GM23248 (cell line): ENCODE results near the gene XCL2. TPM values are rescaled to one million over a fixed set of nuclear protein-coding genes. Genes with fewer than 3 reads are reported as not detected.

Source experiments
- DNase-seq: peaks from one replicate; pipeline ENCODE4 v3.0.0-alpha.2; 2015
- H2AFZ ChIP-seq: fragments of 200-600 bp; sonication (generic); 2 replicates; pipeline ENCODE4 v1.6.1; 2016; ENCODE audit warnings: antibody characterized with exemption
- H3F3A ChIP-seq: fragments of 200-600 bp; sonication (generic); 2 replicates; pipeline ENCODE4 v1.6.1; 2016; ENCODE audit warnings: mild to moderate bottlenecking, antibody characterized with exemption, mixed run types; ENCODE audit not compliant: insufficient read depth
- H3K27ac ChIP-seq: fragments of 200-600 bp; sonication (generic); 2 replicates; pipeline ENCODE4 v1.5.1; 2016; ENCODE audit warnings: mild to moderate bottlenecking
- H3K27me3 ChIP-seq: fragments of 200-600 bp; sonication (generic); replicated peaks from 2 replicates; pipeline ENCODE4 v1.6.1; 2016; ENCODE audit warnings: mild to moderate bottlenecking; ENCODE audit not compliant: insufficient read depth
- H3K36me3 ChIP-seq: fragments of 200-600 bp; sonication (generic); 2 replicates; pipeline ENCODE4 v1.6.1; 2016; ENCODE audit warnings: low read depth, mild to moderate bottlenecking
- H3K4me1 ChIP-seq: fragments of 200-600 bp; sonication (generic); 2 replicates; pipeline ENCODE4 v1.6.1; 2016; ENCODE audit warnings: mild to moderate bottlenecking; ENCODE audit not compliant: insufficient read depth
- H3K4me2 ChIP-seq: fragments of 200-600 bp; sonication (generic); one replicate; pipeline ENCODE4 v1.6.1; 2016; ENCODE audit warnings: mild to moderate bottlenecking; ENCODE audit not compliant: unreplicated experiment
- H3K4me3 ChIP-seq: fragments of 200-600 bp; sonication (generic); 2 replicates; pipeline ENCODE4 v1.5.1; 2016; ENCODE audit warnings: mild to moderate bottlenecking
- H3K79me2 ChIP-seq: fragments of 200-600 bp; sonication (generic); 2 replicates; pipeline ENCODE4 v1.6.1; 2016; ENCODE audit warnings: mild to moderate bottlenecking; ENCODE audit not compliant: insufficient read depth
- H3K9ac ChIP-seq: fragments of 200-600 bp; sonication (generic); 2 replicates; pipeline ENCODE4 v1.6.1; 2016; ENCODE audit warnings: mild to moderate bottlenecking
- H3K9me2 ChIP-seq: fragments of 200-600 bp; sonication (generic); 2 replicates; pipeline ENCODE4 v1.6.1; 2016; ENCODE audit warnings: mixed run types, mild to moderate bottlenecking, moderate library complexity; ENCODE audit not compliant: insufficient read depth
- H3K9me3 ChIP-seq: fragments of 200-600 bp; sonication (generic); one replicate; pipeline ENCODE4 v1.6.1; 2017; ENCODE audit warnings: low read depth
- H4K20me1 ChIP-seq: fragments of 200-600 bp; sonication (generic); 2 replicates; pipeline ENCODE4 v1.6.0; 2016; ENCODE audit not compliant: insufficient read depth
- EZH2 ChIP-seq: fragments of 200-600 bp; sonication (generic); IDR thresholded peaks from 2 replicates; pipeline ENCODE4 v1.6.1; 2018; ENCODE audit warnings: antibody characterized with exemption, mild to moderate bottlenecking; ENCODE audit not compliant: insufficient read depth, poor library complexity, severe bottlenecking
- EZH2phosphoT487 ChIP-seq: fragments of 200-600 bp; sonication (generic); IDR thresholded peaks from 2 replicates; pipeline ENCODE4 v1.6.1; 2018; ENCODE audit warnings: antibody characterized with exemption, moderate library complexity, mild to moderate bottlenecking, low read depth; ENCODE audit not compliant: insufficient read depth
- WGBS, 2 experiments: methylation state at CpG; one replicate each; pipeline ENCODE4 v1.1.6; 2015 to 2017; ENCODE audit warnings: low lambda C conversion rate in 2 of 2, low coverage in 1 of 2; ENCODE audit errors: missing lambda C conversion rate in 2 of 2; 5-methylcytosine and 5-hydroxymethylcytosine counted together
- in situ Hi-C: fragments of 300-500 bp; cut with MboI; formaldehyde crosslinking; loops from 2 replicates; pipeline ENCODE4 v1.15.0; 2020
- polyA plus RNA-seq: library from polyadenylated mRNA; unstranded; fragments of >200 nt; fragmentation: Nextera tagmentation; extraction: Ambion mirVana; gene quantifications from 2 replicates; pipeline ENCODE4 v1.2.1, GENCODE V29; 2016
- total RNA-seq: library from RNA; depleted of rRNA; stranded (reverse); fragments of >200 nt; shearing (Covaris generic); gene quantifications from 2 replicates; pipeline ENCODE4 v1.2.3, GENCODE V29; 2014

Gene XCL2
- total and polyA plus RNA-seq, 2 experiments from 2014 or later: not detected

GRCh38 chr1:168565825-168566224, 22.0 kb upstream of the XCL2 start:
- Histone ChIP-seq H3K9ac (no peak overlapping the region), H3K9me2 (no peaks in the 10 kb centered on the region), H3K4me1 (no peaks in the 10 kb centered on the region), H3K4me3 (no peak overlapping the region), H4K20me1 (no peaks in the 10 kb centered on the region), H3K27ac (no peak overlapping the region), H3K4me2 (no peak overlapping the region), H3K36me3 (no peaks in the 10 kb centered on the region), H3K79me2 (no peaks in the 10 kb centered on the region), H2AFZ (no peak overlapping the region), H3F3A (no peaks in the 10 kb centered on the region), H3K9me3 (no peaks in the 10 kb centered on the region), H3K27me3 (no peaks in the 10 kb centered on the region)
- in situ Hi-C loops: no loop called here
- WGBS, 2 experiments: 62 to 64% methylated on average over 4 of the region's 4 CpGs
- no peak for TF ChIP-seq EZH2
- no peak for TF ChIP-seq EZH2phosphoT487
- DNase-seq: no peak

GRCh38 chr1:168561989-168562388, 18.2 kb upstream of the XCL2 start:
- Histone ChIP-seq H4K20me1 (no peaks in the 10 kb centered on the region), H2AFZ (no peak overlapping the region), H3K36me3 (no peaks in the 10 kb centered on the region), H3K9me2 (peaks cover 12% of the 10 kb centered on the region; the same call in 1 of the 2 replicates), H3K4me2 (no peak overlapping the region), H3K27me3 (no peaks in the 10 kb centered on the region), H3K4me1 (peaks cover 13% of the 10 kb centered on the region), H3K4me3 (no peak overlapping the region), H3K79me2 (no peaks in the 10 kb centered on the region), H3K9ac (no peak overlapping the region), H3K9me3 (no peaks in the 10 kb centered on the region), H3K27ac (no peak overlapping the region), H3F3A (peaks cover 11% of the 10 kb centered on the region)
- DNase-seq: no peak
- 43 to 44% methylated on average over 2 of the region's 2 CpGs for WGBS, 2 experiments
- in situ Hi-C loops: no loop called here
- no peak for TF ChIP-seq EZH2phosphoT487
- TF ChIP-seq EZH2: no peak

DNA sequence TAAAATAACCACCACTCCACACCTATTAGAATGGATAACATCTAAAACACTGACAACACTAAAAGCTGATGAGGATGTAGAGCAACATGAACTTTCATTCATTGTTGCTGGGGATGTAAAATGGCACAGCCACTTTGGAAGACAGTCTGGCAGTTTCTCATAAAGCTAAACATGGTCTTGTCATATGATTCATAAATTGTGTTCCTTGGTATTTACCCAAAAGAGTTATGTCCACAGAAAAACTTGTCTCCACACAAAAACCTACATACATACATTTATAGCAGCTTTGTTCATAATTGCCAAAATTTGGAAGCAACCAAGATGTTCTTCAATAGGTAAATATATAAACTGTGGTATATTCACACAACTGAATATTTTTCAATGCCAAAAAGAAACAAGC, 16.6 kb upstream of the XCL2 start:
- Histone ChIP-seq H3K9me2 (peaks cover 12% of the 10 kb centered on the region; the same call in 1 of the 2 replicates), H3K79me2 (no peaks in the 10 kb centered on the region), H3K4me1 (peaks cover 16% of the 10 kb centered on the region), H3K4me2 (no peak overlapping the region), H4K20me1 (no peaks in the 10 kb centered on the region), H3K9ac (no peak overlapping the region), H3K9me3 (no peaks in the 10 kb centered on the region), H3K36me3 (no peaks in the 10 kb centered on the region), H3F3A (peaks cover 14% of the 10 kb centered on the region), H2AFZ (no peak overlapping the region), H3K27ac (no peak overlapping the region), H3K4me3 (no peak overlapping the region), H3K27me3 (no peaks in the 10 kb centered on the region)
- in situ Hi-C loops: no loop called here
- no peak for DNase-seq
- TF ChIP-seq EZH2: no peak
- TF ChIP-seq EZH2phosphoT487: no peak

- in situ Hi-C loops: no loop called here
- H4K20me1 ChIP-seq: no peaks in the 10 kb centered on the region
- H3K4me2 ChIP-seq: no peak overlapping the region
- no peaks in the 10 kb centered on the region for H3K79me2 ChIP-seq
- no peak overlapping the region for H3K4me3 ChIP-seq
- H3K27ac ChIP-seq: no peak overlapping the region
- H3K27me3 ChIP-seq: no peaks in the 10 kb centered on the region
- no peak overlapping the region for H3K9ac ChIP-seq
- peaks cover 16% of the 10 kb centered on the region for H3K4me1 ChIP-seq
- H3K36me3 ChIP-seq: no peaks in the 10 kb centered on the region
- H3F3A ChIP-seq: peaks cover 14% of the 10 kb centered on the region
- TF ChIP-seq EZH2phosphoT487: no peak
- no peak for TF ChIP-seq EZH2
- H3K9me2 ChIP-seq: peaks cover 12% of the 10 kb centered on the region; the same call in 1 of the 2 replicates
- DNase-seq: no peak
- H3K9me3 ChIP-seq: no peaks in the 10 kb centered on the region
- H2AFZ ChIP-seq: no peak overlapping the region
Measured at GRCh38 chr1:168556647-168557046, 12.8 kb upstream of the XCL2 start.

GRCh38 chr1:168555508-168556046, 11.8 kb upstream of the XCL2 start:
- no peaks in the 10 kb centered on the region for H4K20me1 ChIP-seq
- H3K27ac ChIP-seq: no peak overlapping the region
- H3K9me3 ChIP-seq: no peaks in the 10 kb centered on the region
- no peak overlapping the region for H2AFZ ChIP-seq
- WGBS, 2 experiments: 83 to 85% methylated on average over 3 of the region's 3 CpGs
- H3K4me1 ChIP-seq: peaks cover 16% of the 10 kb centered on the region
- H3K4me2 ChIP-seq: no peak overlapping the region
- TF ChIP-seq EZH2 (no peak), EZH2phosphoT487 (no peak)
- in situ Hi-C loops: no loop called here
- no peaks in the 10 kb centered on the region for H3K27me3 ChIP-seq
- peaks cover 14% of the 10 kb centered on the region for H3F3A ChIP-seq
- H3K9me2 ChIP-seq: peaks cover 12% of the 10 kb centered on the region; the same call in 1 of the 2 replicates
- DNase-seq: no peak
- H3K9ac ChIP-seq: no peak overlapping the region
- H3K79me2 ChIP-seq: no peaks in the 10 kb centered on the region
- no peak overlapping the region for H3K4me3 ChIP-seq
- no peaks in the 10 kb centered on the region for H3K36me3 ChIP-seq
